ENCODE results near the gene SCD5.

The SCD5 gene

DNA sequence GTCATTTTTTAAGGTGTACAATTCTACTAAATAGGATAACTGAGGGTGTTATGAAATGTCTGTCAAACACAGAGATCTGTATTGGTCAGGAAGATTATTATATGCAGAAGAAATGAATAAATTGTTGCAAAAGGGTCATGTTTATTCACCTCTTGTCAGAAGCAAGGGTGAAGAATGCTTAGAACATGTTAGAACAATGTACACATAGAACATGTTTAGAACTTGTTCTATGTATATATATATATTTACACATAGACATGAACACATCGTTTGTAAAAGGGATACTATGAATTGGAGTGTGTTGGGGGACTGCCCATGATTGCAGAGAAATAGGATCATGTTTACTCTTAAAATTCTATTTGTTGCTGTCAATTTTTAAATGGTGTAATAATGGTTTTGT is 208.8 kb downstream of the SCD5 start:
- DNase-seq (ENCODE audit: low read depth): no peak

GRCh38 chr4:82588771-82589270 is 209.8 kb downstream of the SCD5 start:
- no peak for DNase-seq (ENCODE audit: low read depth)

- DNase-seq (ENCODE audit: low read depth): no peak
These were observed 210.6 kb downstream of the SCD5 start for GRCh38 chr4:82587826-82588540.

DNA sequence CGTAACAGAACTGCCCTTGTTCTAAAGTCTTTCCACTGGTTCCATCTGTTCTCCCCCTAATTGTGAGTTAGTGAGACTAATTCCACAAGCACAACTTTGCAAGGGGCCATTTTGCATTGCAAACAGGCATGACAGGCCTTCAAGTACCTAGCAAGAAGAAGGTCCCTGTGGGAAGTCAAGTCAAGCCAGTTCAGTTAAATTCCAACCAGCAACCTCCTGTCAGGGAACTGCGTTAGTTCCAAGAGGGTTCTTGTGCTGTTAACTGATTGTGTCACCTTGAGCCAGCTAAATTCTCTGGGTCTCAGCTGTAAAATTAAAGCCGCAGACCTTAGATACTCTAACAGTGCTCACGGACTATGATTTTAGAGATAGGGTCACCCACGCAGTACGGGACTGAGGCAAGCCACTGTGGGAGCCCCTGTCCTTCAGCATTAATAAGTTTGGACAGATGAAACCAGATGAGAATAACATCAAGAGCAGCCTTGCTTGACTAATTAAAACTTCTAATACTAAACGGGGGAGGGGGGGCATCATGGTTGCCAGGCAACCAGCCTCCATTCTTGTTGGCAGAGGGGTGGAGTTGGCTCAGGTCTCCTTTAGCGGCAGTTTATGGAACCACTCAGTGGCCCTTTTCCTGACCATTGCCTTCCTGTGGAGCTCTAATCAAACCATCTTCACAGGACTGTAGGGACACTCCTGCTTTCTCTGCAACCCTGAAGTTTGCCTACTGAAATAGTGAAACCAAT is 212.7 kb downstream of the SCD5 start:
- DNase-seq (ENCODE audit: low read depth): no peak

GRCh38 chr4:82584931-82585330 is 213.7 kb downstream of the SCD5 start:
- no peak for DNase-seq (ENCODE audit: low read depth)

- no peak for DNase-seq (ENCODE audit: low read depth)
These were observed 214.6 kb downstream of the SCD5 start for GRCh38 chr4:82583897-82584587.

- no peak for DNase-seq (ENCODE audit: low read depth)
These were observed 218.7 kb downstream of the SCD5 start for GRCh38 chr4:82579932-82580331.

Measured in T follicular helper cell (primary cell).